ENCODE results near the gene SLC38A10.

SLC38A10 gene

DNA sequence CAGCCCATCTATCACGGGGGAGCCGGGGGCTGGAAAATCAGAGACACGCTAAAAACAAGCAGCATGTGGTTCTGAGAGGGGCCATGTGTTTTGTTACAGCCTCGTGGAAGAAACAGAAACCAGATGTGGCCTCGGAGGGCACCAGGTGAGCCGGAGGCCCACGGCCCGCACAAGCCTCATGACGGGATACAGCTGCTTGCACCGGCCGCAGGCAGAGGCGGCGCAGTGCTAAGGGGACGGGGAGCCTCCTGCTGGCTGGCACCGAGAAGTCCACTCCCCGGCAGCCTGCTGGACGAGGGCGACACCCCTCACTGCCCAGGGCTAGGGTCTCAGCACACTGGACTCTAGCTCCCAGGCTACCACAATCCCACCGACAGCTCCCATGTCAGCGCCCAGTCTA lies 36.8 kb downstream of the SLC38A10 start:
- DNase-seq (ENCODE audit: low read depth in 2 of 3, low spot score in 1 of 3): no peak

DNA sequence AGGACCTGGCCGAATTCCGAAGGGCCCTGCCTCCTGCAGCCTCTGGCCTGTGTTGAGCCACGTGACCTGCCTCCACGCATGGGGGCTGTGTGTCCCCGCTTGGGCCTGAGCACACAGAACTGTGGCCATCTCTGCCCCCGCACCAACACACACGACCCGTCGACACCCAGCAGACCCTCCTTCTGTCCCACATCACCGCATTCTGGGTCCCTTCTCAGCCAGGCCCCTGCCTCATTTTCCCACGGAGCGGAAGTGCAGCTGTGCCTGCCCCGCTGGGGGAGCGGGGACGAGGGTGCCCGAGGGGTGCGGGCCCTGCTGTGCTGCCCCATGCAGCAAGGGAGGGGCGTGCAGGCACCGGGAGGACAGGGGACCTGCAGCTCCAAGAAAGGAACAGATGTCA lies 37.6 kb downstream of the SLC38A10 start:
- no peak for DNase-seq (ENCODE audit: low read depth in 2 of 3, low spot score in 1 of 3)

DNA sequence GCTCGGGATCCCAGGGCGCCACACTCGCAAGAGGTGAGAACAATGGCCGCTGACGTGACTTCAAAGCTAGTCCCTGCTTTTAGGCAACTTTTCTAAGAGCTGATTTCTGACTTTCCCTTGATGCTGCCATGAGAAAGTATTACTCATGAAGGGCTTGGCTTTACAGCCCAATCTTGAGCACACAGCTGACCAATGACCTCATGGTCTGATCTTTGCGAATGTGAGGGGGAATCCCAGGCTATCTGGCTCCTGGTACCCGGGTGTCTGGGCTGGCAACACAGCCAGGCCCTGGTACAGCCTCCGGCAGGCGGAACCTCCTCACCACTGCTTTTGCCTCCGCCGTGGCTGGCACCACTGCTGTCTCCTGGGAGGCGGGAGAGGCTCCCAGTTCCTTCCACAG lies 38.5 kb downstream of the SLC38A10 start:
- no peak for DNase-seq (ENCODE audit: low read depth in 2 of 3, low spot score in 1 of 3)

DNA sequence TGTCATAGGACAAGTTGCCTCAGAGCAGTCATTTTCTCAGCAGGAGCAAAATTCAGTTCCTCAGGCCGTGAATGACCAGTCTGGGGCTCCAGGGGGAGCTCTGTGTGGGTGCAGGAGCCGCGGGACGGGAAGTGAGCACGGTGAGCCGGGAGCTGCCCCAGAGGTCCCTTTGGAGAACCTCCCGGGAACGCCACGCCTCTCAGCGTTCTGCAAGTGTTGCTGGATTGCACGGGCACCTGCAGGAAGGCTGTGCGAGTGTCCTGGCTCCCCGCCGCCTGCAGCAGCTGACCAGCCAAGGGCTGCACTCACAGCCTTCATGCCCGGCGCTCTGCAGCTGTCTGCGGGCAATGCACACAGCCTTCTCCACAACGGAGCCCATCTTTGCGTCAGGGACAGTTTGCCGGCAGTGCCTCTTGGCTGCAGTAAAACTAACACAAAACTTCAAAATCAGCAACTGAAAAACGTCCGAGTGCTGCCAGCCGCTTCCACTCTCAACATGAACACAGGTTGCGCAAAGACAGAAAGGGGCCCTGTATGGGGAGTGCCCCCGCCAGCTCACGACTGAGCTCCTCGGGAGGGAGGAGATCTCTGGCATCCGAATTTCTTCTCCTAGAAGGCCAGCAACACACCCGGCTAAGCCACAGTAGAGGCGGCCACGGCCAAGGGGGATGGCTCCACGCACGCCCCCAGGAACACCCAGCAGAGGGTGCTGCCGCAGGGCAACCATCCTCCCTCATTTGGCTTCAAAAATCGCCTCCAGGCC lies 40.0 kb downstream of the SLC38A10 start:
- DNase-seq (ENCODE audit: low read depth in 2 of 3, low spot score in 1 of 3): no peak

DNA sequence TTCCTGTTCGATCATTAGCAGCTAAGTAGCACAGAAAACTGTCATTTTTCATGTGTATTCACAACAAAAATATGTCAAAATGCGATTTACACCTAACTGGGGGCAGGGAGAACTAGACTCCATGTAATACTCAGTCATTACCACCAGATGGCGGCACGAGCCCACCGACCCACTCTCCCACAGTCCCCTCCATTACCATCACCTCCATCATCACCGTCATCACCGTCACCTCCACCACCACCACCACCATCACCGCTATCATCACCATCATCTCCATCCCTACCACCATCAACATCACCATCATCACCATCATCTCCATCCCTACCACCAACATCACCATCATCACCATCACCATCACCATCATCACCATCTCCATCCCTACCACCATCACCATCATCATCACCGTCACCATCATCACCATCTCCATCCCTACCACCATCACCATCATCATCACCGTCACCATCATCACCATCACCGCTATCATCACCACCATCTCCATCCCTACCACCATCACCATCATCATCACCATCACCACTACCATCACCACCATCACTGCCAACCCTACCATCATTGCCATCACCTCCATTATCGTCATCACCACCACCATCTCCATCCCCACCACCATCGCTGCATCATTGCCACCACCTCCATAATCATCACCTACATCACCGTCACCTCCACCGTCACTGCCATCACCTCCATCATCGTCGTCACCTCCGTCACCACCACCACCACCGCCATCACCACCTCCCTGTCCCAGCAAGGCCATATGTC lies 41.6 kb downstream of the SLC38A10 start:
- peak; percentile 26 to 54 (median 30) for DNase-seq (ENCODE audit: low read depth in 2 of 3, low spot score in 1 of 3)

DNA sequence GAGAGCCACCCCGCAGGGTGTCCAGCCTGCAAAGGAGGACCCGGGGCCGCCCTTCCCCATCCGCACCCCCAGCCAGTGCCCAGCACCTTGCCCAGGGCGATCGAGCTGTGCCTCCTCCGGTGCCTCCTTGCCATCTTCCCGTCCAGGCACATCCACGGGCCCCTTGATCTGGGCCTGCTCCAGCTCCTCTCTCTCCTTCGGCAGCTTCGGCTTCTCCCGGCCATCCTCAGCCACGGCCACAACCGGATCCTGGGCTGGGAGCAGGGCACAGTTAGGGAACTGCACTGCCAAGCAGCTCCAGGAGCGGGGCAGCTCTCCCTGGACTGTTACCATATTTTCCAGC lies 42.1 kb downstream of the SLC38A10 start:
- DNase-seq (ENCODE audit: low read depth in 2 of 3, low spot score in 1 of 3): no peak

DNA sequence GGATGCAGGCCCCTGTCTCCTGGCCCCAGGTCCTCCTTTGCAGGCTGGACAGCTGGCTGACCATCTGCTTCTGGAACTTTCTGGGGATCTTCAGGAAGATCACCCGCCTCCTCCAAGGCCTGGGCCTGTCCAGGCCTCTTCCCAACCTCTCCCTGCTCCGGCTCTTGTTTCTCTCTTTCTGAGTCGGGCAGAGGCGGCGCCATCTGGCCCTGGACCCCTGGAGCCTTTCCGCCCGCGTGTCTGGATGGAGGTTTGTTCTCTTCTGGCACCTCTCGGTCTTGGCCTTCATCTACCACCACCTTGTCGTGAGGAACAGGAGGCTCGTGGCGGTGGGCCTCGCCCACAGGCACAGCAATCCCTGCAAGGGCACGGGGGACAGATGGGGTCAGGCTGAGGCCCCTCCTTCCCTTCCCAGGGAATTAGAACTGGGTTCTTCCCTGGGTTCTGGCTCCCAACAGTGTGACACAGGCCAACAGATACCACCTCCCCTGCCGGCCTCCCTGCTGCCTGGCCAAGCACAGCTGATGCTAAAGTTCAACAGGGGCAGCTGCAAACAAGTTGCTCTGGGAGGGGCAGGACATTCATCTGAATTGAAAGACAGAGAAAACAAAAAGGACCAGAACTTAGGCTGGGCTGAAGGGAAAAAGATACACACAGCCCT lies 42.7 kb downstream of the SLC38A10 start:
- no peak for DNase-seq (ENCODE audit: low read depth in 2 of 3, low spot score in 1 of 3)

DNA sequence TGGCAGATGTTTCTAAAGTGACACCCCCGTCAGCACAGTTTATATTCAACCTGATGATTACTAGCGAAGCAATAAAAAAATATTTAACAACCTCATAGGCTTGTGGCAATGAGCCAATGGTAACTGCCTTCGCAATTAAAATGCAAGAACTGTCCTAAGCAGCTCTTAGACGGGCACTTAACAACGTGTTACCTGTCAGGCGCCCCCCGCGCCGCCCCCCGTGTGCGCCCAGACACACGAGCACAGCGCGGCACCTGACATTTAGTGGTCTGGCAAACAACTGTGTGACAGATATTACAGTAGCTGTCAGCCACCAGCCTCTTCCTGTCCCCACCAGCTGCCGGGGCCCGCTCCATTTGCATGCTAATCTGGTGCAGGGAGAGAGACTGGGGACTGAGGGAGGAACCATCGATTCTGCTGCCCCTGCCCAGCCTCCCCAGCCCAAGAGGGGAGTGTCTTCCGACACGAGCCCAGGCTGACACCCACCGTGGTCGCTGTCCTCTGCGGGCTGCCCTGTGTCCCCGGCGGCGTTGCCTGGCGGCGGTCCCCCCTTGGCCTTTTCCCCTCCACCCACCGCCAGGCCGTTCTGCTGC lies 43.3 kb downstream of the SLC38A10 start:
- DNase-seq (ENCODE audit: low read depth in 2 of 3, low spot score in 1 of 3): no peak

DNA sequence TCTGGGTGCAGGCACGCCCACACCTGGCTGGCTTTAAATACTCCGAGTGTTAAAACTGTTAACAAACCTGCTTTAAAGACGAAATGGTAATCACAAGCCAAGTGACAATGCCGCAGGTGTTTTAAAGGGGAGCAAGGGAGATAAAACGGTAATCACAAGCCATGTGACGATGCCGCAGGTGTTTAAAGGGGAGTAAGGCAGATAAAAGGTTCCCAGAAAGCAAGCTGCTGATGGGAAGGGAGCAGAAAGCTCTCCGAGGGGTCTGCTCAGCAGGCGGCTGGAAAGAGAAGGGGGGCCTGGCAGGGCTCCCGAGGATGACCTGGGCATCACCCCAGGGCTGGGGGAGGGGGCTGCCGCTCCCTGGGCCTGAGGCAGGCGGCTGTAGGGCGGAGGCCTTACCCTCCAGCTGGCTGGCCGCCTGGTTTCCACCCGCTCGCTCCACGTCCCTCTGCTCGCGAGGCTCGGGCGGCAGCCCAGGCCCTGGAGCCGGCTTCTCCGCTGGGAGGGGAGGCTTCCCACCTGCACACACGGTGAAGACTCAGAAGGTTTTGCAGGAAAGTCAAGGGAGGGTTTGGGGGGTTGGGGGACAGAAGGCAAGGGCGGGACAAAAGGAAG lies 43.9 kb downstream of the SLC38A10 start:
- no peak for DNase-seq (ENCODE audit: low read depth in 2 of 3, low spot score in 1 of 3)

DNA sequence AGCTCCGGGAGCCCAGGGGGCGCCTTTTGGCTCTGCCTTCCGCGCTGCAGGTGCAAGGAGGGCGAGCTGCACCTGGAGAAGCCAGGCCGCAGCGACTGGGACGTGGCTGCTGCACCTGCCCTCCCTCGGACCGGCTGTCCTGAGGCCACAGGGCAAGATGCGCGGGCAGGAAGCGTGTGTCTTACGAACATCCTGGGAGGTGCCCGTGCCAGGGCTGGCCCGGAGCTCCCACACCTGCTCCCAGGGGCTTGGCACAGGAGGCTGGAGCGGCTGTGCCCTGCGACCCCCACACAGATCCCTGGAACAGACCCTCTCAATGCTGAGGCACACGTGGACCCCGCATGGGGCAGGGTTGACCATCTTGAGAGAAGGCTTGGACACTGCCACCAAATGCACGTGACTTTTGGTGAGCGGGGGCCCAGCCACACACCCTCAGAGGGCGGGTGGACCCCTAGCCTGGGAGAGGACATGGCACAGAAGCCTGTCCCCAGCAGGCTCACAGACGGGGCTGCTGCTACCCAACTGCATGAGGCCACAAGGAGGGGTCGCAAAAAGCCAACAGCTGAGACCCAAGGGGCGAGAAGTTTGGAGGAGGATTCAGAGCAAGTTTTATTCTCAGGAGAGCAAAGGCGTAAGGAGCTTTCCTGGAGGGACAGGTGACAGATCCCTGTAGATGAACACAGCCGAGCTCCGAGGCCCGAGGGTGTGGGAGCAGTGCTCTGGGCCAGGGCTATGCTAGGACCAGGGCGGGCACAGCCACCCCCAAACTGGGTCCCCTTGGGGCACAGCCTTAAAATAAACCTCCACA lies 44.6 kb downstream of the SLC38A10 start:
- DNase-seq (ENCODE audit: low read depth in 2 of 3, low spot score in 1 of 3): no peak

DNA sequence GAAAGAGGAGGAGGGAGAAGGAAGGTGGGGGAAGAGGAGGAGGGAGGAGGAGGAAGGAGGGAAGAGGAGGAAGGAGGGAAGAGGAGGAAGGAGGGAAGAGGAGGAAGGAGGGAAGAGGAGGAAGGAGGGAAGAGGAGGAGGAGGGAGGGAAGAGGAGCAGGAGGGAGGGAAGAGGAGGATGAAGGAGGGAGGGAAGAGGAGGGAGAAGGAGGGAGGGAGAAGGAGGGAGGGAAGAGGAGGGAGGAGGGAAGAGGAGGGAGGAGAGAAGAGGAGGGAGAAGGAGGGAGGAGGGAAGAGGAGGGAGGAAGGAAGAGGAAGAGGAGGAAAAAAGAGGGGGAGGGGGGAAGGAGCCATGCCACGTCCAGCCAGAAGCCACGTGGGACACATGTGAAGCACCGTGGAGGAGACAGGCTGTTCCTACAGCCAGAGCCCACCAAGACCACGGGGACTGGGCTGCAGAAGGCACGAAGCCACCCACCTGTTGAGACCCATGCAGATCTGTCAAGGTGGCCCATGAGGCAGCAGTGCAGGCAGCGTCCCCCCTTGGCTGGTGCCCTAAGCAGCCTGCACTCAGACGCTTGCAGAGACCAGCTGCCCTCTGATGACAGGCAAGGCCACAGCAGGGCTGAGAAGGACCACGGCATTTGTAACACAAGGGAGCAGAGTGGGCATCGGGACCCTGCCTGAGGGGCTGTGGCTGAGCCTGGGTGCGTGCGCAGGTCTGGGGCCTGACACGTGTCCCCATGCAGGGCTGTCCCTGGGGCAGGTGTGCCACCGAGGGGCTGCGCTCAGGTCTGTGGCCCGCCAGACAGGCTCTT lies 45.7 kb downstream of the SLC38A10 start:
- DNase-seq (ENCODE audit: low read depth in 2 of 3, low spot score in 1 of 3): no peak

DNA sequence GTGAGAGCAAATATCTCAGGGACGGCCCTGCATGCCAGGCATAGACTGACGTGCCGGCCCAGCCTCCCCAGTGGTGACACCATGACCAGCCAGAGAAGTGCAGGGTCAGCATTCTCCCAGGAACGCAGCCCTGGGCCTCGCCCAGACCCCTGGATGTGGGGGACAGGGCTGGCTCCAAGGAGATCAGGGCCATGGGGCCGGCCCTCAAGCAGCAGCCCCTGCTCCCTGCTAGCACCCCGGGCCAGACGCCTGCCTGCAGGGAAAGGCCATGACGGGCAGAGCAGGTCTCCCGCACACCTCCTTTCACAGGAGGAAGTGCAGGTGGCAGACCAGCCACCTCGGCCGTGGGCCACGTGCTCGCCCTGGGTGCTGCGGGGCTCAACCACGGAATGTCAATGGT lies 46.5 kb downstream of the SLC38A10 start:
- no peak for DNase-seq (ENCODE audit: low read depth in 2 of 3, low spot score in 1 of 3)

DNA sequence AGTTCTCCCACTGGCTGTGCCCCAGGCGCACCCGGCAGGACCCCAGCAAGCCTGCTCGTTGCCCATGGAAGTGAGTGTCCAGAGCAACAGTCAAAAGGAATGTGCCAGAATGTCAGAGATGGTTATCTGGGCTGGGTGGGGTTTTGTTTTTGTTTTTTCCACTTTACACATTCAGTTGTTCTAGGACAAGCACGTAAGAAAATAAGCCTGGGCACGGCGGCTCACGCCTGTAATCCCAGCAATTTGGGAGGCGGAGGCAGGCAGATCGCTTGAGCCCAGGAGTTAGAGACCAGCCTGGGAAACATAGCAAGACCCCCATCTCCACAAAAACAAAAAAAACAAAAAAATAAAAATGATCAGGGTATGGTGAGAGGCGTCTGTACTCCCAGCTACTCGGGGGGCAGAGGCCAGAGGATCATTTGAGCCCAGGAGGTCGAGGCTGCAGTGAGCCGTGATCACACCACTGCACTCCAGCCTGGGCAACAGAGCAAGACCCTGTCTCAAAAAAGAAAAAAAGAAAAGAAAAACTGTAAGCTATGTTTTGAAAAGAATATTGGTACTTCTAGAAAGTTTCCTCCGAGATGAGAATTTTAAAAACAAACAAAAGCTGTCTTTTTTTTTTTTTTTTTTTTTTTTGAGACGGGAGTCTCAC lies 47.6 kb downstream of the SLC38A10 start:
- DNase-seq (ENCODE audit: low read depth in 2 of 3, low spot score in 1 of 3): no peak

DNA sequence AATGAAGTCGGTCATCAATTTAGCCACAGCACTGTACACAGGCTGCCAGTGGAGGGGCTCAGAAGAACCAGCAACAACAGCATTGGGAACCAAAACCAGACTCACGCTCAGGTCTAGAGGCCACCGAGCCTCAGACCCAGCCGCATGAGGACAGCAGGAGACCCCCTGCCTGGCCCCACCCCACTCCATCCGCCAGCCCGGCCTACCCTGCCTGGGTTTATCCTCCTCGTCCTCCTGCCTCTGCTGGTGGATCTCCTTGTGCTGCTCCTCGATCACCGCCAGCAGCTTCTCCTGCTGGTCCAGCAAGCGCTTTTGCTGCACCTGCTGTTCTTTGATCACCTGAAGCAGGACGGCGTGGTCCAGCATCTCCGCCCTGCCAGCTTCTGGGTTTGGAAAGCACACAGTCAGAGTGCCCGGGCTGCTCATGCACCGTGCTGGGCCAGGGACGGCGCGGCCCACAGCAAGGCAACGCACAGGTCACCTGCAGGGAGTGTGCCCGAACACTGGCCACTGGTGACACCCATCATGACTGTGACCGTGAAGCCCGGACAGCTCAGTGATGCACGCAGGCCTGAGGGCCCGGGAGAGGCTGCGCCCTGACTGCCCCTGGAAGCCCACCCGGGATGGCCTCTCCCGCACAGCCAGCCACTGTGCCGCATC lies 48.3 kb downstream of the SLC38A10 start:
- no peak for DNase-seq (ENCODE audit: low read depth in 2 of 3, low spot score in 1 of 3)

DNA sequence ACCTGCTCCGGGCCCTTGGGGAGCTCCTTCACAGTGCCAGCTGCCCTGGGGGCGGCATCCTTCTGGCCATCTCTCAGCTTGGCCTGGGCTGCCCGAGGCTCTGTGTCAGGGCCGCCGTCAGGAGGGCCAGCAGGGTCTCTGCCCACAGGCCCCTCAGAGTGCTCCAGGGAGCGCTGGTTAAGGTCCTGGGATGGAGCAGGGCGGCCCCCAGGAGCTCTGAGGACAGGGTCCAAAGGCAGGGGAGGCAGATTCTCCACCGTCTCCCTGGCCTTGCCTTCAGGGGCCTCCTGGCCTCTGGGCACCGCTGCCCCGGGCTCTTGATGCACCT lies 48.8 kb downstream of the SLC38A10 start:
- DNase-seq (ENCODE audit: low read depth in 2 of 3, low spot score in 1 of 3): no peak

DNA sequence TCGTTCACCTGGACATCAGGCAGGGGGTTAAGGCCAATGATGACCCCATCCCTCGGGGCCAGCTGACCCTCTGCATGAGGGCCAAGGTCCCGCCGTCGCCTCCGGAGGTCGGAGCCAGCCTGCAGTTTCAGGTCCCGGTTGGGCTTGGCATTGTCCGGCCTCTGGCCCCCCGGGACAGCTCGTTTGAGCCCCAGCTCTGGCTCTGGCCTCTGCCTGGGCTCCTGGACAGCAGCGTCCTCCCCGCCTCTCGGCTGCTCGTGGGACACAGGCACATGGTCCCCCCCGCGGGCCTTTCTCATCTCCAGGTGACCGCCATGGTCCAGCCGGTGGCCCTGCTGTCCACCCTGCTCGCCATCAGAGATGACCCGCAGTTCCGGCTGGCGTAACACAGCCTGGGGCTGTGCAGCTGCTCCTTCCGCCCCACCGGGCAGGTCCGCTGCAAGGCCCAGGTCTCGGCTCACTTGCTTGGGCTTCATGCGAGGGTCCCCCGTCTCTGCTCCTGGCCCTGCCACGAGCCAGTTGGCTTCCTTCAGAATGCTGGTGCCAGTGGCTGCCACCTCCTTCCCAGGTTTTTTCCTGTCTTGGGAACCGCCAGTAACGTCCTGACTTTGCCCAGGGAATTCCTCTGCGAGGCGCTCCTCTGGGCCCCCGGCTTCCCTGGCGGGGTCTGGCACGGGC lies 49.3 kb downstream of the SLC38A10 start:
- no peak for DNase-seq (ENCODE audit: low read depth in 2 of 3, low spot score in 1 of 3)

DNA sequence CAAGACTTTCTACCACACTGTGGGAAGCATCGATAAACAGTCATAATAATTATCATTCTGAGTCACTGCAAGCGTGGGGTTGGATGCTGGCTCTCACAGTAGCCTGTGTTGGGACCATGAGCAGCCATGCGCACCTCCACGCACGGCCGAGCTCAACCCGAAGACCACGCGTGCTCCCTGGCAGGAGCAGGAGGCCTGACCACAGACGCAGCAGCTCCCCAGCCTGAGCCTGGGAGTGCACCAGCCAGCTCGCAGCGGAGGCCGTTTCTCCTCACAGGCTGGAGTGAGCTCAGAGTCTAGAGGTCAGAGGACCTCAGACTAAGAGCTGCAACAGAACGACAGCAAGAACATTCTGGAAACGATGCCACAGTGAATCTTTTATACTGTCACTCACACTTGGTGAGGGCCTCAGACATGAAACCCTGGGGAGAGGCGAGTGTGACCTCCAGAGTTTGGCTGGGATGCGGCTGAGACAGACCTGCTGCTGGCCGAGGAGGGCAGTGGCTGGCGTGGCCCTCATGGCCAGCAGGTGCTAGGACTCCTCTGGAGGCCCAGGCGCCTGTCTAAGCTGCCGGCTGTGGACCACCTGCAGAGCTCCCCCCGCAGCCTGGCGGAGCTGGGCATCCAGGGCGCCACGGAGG lies 50.0 kb downstream of the SLC38A10 start:
- DNase-seq (ENCODE audit: low read depth in 2 of 3, low spot score in 1 of 3): no peak
